Cardiac fibroblast (primary cell): ENCODE results near the gene KDSR.

Source experiments
- DNase-seq, 2 donors: peaks; one replicate each; pipeline versions ENCODE4 v3.0.0 to v3.0.0-alpha.2; 2010; ENCODE audit warnings: low read depth in 2 of 2
- H3K4me3 ChIP-seq, 2 donors: replicated peaks in 1 of 2; 1 replicate in 1 of 2; 2 replicates in 1 of 2; pipeline ENCODE4 v1.5.1; 2011; ENCODE audit warnings: low read depth in 2 of 2, low read length in 2 of 2, mild to moderate bottlenecking in 2 of 2, moderate library complexity in 1 of 2
- TF ChIP-seq, protein P1 (sequence below): IDR thresholded peaks from one replicate; pipeline ENCODE4 v1.5.1; 2011; ENCODE audit warnings: low read depth, mild to moderate bottlenecking, low read length, inconsistent platforms

Gene KDSR, protein sequence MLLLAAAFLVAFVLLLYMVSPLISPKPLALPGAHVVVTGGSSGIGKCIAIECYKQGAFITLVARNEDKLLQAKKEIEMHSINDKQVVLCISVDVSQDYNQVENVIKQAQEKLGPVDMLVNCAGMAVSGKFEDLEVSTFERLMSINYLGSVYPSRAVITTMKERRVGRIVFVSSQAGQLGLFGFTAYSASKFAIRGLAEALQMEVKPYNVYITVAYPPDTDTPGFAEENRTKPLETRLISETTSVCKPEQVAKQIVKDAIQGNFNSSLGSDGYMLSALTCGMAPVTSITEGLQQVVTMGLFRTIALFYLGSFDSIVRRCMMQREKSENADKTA

DNA sequence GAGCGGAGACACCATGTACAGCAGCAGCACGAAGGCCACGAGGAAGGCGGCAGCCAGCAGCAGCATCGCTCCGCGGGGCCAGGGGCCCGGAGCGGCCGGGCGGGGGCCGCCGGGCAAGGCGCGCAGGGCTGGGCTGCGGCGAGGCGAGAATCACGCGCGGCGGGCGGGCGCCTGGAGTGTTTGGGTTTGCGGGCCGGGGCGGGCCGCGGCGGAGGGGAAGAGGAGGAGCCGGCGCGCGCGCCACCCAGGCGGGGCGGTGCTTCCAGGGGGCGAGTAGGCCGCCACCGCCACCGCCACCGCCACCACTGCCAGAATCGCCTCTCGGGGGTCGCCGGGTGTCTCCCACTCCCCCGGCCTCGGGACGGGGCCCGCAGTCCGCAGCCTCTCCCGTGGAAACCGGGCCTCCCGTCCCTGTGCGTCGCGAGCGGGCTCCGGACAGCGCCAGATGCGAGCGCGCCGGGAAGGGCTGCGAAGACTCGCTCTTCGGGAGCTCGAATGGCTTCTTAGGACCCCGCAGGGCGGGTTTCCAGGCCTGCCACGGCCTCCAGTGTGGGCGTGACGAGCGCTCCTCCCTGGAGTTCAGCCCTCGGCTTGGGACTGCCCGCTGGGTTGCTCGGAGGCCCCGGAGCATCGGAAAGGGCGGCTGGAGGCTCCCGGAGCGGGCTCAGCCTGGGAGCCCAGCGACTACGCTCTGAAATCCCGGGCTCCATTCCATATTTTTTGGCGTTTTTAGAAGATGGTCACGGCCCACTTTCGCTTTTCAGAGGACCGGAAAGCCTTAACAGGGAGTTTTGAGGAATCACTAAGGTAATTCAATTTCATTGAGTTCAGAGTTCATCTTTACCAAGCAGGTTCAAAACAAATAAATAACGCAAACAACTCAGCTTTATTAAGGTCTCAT lies at the start of gene KDSR:
Gene KDSR, minus strand, starts transcription at position 154 of the 901 bp plus-strand sequence. Its CDS starts 88 bp downstream, at position 66.
- DNase-seq: peak; percentile 99
- H3K4me3 ChIP-seq: peak within 1 kb of the TSS; percentile 69 to 86
- TF ChIP-seq, protein P1, sequence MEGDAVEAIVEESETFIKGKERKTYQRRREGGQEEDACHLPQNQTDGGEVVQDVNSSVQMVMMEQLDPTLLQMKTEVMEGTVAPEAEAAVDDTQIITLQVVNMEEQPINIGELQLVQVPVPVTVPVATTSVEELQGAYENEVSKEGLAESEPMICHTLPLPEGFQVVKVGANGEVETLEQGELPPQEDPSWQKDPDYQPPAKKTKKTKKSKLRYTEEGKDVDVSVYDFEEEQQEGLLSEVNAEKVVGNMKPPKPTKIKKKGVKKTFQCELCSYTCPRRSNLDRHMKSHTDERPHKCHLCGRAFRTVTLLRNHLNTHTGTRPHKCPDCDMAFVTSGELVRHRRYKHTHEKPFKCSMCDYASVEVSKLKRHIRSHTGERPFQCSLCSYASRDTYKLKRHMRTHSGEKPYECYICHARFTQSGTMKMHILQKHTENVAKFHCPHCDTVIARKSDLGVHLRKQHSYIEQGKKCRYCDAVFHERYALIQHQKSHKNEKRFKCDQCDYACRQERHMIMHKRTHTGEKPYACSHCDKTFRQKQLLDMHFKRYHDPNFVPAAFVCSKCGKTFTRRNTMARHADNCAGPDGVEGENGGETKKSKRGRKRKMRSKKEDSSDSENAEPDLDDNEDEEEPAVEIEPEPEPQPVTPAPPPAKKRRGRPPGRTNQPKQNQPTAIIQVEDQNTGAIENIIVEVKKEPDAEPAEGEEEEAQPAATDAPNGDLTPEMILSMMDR: no peak

DNA sequence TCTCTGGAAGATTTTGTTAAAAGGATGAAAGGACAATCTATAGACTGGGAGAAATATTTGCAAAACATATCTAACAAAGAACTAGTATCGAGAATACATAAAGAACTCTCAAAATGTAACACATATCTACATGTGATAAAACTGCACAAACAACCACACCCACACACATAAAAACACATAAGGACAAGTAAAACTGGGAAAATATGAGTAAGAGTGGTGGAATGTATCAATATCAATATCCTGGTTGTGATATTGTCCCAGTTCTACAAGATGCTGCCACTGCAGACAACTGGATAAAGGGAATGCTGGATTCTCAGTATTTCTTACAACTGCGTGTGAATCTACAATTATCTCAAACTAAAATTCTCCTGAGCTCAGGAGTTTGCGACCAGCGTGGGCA lies 45.9 kb upstream of the KDSR start:
- DNase-seq: no peak
- H3K4me3 ChIP-seq: no peak overlapping the region
- TF ChIP-seq, protein P1: no peak

DNA sequence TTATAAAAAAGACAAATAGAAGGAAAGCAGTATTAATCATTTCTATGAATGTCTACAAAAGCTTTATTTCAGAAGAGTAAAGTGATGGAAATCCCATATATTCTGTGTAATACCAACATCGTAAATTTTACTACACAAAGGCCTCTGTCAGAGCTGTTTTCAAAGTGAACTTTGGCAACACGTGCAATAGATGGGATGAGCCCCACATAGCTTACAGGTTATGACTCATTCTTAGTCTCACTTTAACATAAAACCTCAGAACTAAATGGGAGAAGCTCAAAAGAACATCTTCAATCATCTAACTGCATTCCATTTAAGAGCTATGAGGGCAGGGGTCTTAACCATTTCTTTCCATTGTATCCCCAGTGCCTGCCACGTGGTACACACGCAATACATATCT lies 43.8 kb upstream of the KDSR start:
- TF ChIP-seq, protein P1: no peak
- DNase-seq: peak; percentile 19 to 64
- H3K4me3 ChIP-seq: no peak overlapping the region

DNA sequence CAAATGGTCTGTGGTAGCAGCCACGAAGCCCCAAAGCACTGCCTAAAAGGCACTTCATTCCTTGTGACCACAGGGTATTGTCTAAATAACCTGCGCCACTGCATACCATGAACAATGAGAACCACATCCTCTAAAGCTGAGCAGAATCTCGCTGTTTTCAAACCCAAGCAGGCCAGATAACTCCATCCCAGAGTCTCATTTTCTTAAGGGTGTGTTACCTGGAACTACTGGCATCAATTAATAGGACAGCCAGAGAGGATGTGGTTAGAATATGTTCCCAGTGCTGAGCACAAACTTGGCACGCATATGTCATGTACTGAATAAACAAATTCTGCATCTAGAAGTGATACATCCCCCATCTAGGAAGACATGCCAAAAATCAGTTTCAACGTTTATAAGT lies 42.3 kb upstream of the KDSR start:
- peak in 1 of 2 donors; percentile 60 for DNase-seq
- TF ChIP-seq, protein P1: no peak
- no peak overlapping the region for H3K4me3 ChIP-seq

DNA sequence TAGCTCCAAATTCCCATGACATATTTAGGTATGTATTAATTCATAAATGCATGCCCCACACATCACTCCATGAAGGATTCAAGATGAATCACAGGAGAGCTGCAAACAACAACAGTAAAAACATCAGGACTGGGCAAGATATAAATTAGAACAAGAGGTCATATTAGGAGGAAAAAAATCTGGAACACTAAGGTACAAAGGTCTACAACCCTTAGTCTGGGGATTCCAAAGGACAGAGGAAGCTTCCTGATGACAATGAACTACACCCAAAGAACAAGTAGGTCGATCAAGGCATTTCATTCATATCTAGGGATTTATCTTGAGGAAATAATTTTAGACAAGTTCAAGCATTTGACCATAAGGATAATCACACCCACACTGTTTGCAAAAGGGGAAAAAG lies 40.7 kb upstream of the KDSR start:
- DNase-seq: peak in 1 of 2 donors; percentile 25
- no peak overlapping the region for H3K4me3 ChIP-seq
- TF ChIP-seq, protein P1: no peak

DNA sequence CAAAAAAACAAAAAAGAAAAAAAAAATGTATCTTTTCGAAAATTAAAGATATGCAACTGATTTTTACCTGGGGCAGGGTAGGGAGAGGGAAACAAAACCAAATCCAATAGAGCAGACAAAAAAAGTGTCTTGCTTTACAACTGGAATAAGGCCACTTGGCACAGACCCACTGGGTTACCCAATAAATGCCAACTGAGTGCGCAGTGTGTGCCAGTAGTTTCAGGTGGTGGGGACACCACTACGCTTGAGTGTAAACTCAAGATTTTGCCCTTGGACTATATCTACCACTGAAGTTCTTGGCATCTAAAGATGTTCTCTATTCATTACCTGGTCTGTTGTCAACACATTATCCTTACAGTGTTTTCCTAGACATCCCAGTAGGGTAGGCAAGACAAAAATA lies 39.0 kb upstream of the KDSR start:
- TF ChIP-seq, protein P1: no peak
- no peak for DNase-seq
- no peak overlapping the region for H3K4me3 ChIP-seq
